ENCODE data around the gene NATD1. TPM values are rescaled to one million over a fixed set of nuclear protein-coding genes. Genes with fewer than 3 reads are reported as not detected.

The NATD1 gene
- total and polyA plus RNA-seq, 2 experiments from 2014 or later: 2.1 to 8.1 TPM

DNA sequence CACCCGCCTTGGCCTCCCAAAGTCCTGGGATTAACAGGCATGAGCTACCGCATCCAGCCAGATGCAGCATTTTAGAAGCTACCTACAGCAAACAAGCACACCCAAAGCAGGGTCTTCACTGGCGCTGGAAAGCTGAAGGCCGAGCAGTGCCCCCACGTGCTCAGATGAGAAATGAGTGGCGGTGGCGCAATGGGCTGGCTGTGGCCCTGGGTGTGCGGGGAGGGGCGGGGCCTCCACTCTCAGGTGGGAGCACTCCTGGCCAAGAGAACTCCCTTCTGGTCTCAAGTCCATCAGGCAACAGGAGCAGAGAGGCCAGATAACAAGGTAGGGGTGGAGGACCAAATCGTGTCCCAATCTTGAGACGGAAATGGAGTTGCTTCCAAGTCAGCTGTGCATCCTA, 51.3 kb downstream of the NATD1 start (continued):
- TF ChIP-seq REST (IDR thresholded peaks at IDR 0.05; ENCODE audit: unreplicated experiment) (no peak), ZNF114 (CRISPR knock-in tag; IDR thresholded peaks at IDR 0.05) (no peak)

GRCh38 chr17:21201298-21201595, 52.0 kb downstream of the NATD1 start:
- H3K4me1 ChIP-seq (ENCODE audit: insufficient read depth): peaks cover 48% of the 10 kb centered on the region
- H3K27me3 Mint-ChIP-seq (ENCODE audit: insufficient read depth, low read depth, poor library complexity): peaks cover 7% of the 10 kb centered on the region
- peaks cover 75% of the 10 kb centered on the region for H4K20me1 ChIP-seq (replicated peaks; ENCODE audit: insufficient read depth)
- H3K27ac ChIP-seq (ENCODE audit: low read depth): peak overlapping the region; percentile 98; the same call in 1 of the 2 replicates
- no peak overlapping the region for H2AFZ ChIP-seq
- DNase-seq (ENCODE audit: low spot score) (no peak), ATAC-seq (no peak)
- H3K4me1 Mint-ChIP-seq: peaks cover 54% of the 10 kb centered on the region
- H3K79me2 ChIP-seq (replicated peaks; ENCODE audit: insufficient read depth): peaks cover 91% of the 10 kb centered on the region
- H3K4me3 Mint-ChIP-seq: no peak overlapping the region; the same call in 2 of the 3 replicates
- no peaks in the 10 kb centered on the region for H3K27me3 ChIP-seq (ENCODE audit: insufficient read depth)
- H3K27ac Mint-ChIP-seq: peak overlapping the region; percentile 63; the same call in 1 of the 2 replicates
- no peaks in the 10 kb centered on the region for H3K9me3 Mint-ChIP-seq
- peak overlapping the region; percentile 70 for H3K4me2 ChIP-seq
- no peaks in the 10 kb centered on the region for H3K9me2 ChIP-seq (ENCODE audit: insufficient read depth)
- peak overlapping the region; percentile 42; the same call in 1 of the 2 replicates for H3K4me3 ChIP-seq
- peaks cover 30% of the 10 kb centered on the region for H3K36me3 Mint-ChIP-seq (ENCODE audit: low read depth)
- peaks cover 8% of the 10 kb centered on the region for H3K36me3 ChIP-seq (ENCODE audit: insufficient read depth)
- peaks cover 34% of the 10 kb centered on the region for H3F3A ChIP-seq (replicated peaks; ENCODE audit: low read depth)
- TF ChIP-seq ZNF331 (CRISPR knock-in tag; IDR thresholded peaks at IDR 0.05; ENCODE audit: low read depth) (no peak), JUNB (IDR thresholded peaks at IDR 0.05; ENCODE audit: unreplicated experiment) (no peak), CREB1 (CRISPR knock-in tag; IDR thresholded peaks at IDR 0.05; ENCODE audit: low read depth) (no peak), EZH2phosphoT487 (IDR thresholded peaks at IDR 0.05; ENCODE audit: unreplicated experiment) (no peak), EZH2 (IDR thresholded peaks at IDR 0.05; ENCODE audit: low read depth, unreplicated experiment) (no peak), ZNF114 (CRISPR knock-in tag; IDR thresholded peaks at IDR 0.05) (no peak), STAT1 (IDR thresholded peaks at IDR 0.05; ENCODE audit: unreplicated experiment) (no peak), NANOG (IDR thresholded peaks at IDR 0.05; ENCODE audit: borderline replicate concordance) (no peak), REST (IDR thresholded peaks at IDR 0.05; ENCODE audit: unreplicated experiment) (no peak)
- TF ChIP-seq, protein P1, sequence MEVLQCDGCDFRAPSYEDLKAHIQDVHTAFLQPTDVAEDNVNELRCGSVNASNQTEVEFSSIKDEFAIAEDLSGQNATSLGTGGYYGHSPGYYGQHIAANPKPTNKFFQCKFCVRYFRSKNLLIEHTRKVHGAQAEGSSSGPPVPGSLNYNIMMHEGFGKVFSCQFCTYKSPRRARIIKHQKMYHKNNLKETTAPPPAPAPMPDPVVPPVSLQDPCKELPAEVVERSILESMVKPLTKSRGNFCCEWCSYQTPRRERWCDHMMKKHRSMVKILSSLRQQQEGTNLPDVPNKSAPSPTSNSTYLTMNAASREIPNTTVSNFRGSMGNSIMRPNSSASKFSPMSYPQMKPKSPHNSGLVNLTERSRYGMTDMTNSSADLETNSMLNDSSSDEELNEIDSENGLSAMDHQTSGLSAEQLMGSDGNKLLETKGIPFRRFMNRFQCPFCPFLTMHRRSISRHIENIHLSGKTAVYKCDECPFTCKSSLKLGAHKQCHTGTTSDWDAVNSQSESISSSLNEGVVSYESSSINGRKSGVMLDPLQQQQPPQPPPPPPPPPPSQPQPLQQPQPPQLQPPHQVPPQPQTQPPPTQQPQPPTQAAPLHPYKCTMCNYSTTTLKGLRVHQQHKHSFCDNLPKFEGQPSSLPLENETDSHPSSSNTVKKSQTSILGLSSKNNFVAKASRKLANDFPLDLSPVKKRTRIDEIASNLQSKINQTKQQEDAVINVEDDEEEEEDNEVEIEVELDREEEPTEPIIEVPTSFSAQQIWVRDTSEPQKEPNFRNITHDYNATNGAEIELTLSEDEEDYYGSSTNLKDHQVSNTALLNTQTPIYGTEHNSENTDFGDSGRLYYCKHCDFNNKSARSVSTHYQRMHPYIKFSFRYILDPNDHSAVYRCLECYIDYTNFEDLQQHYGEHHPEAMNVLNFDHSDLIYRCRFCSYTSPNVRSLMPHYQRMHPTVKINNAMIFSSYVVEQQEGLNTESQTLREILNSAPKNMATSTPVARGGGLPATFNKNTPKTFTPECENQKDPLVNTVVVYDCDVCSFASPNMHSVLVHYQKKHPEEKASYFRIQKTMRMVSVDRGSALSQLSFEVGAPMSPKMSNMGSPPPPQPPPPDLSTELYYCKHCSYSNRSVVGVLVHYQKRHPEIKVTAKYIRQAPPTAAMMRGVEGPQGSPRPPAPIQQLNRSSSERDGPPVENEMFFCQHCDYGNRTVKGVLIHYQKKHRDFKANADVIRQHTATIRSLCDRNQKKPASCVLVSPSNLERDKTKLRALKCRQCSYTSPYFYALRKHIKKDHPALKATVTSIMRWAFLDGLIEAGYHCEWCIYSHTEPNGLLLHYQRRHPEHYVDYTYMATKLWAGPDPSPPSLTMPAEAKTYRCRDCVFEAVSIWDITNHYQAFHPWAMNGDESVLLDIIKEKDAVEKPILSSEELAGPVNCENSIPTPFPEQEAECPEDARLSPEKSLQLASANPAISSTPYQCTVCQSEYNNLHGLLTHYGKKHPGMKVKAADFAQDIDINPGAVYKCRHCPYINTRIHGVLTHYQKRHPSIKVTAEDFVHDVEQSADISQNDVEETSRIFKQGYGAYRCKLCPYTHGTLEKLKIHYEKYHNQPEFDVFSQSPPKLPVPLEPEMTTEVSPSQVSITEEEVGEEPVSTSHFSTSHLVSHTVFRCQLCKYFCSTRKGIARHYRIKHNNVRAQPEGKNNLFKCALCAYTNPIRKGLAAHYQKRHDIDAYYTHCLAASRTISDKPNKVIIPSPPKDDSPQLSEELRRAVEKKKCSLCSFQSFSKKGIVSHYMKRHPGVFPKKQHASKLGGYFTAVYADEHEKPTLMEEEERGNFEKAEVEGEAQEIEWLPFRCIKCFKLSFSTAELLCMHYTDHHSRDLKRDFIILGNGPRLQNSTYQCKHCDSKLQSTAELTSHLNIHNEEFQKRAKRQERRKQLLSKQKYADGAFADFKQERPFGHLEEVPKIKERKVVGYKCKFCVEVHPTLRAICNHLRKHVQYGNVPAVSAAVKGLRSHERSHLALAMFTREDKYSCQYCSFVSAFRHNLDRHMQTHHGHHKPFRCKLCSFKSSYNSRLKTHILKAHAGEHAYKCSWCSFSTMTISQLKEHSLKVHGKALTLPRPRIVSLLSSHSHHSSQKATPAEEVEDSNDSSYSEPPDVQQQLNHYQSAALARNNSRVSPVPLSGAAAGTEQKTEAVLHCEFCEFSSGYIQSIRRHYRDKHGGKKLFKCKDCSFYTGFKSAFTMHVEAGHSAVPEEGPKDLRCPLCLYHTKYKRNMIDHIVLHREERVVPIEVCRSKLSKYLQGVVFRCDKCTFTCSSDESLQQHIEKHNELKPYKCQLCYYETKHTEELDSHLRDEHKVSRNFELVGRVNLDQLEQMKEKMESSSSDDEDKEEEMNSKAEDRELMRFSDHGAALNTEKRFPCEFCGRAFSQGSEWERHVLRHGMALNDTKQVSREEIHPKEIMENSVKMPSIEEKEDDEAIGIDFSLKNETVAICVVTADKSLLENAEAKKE (CRISPR knock-in tag; IDR thresholded peaks at IDR 0.05): no peak

All from GM23338 (cell line).